Measurements from ENCODE around the gene ARID5B. TPM values are rescaled to one million over a fixed set of nuclear protein-coding genes. Genes with fewer than 3 reads are reported as not detected.
"Not testable (repeated sequence)": the region's sequence is repeated elsewhere in the genome, so short reads cannot be mapped to it uniquely, and the experiment has no call there.

Gene ARID5B
- total RNA-seq, 2 experiments from 2014 or later = 73.8 to 106 TPM

- ChIA-PET CTCF (interaction anchor here (1.9 kb wide), 1 partner anchor 66 kb away, joined by 8 read pairs; the partner anchor contains the start of gene ARID5B), POLR2A (interaction anchor here (0.6 to 1.1 kb wide), 2 partner anchors 19 to 96 kb away, joined by 3 read pairs; no protein-coding TSS in a partner anchor)
- Mint-ChIP-seq H3K27ac (peak overlapping the region; percentile 56), H3K27me3 (no peaks in the 10 kb centered on the region), H3K36me3 (ENCODE audit: low read depth) (peaks cover 69% of the 10 kb centered on the region), H3K4me1 (peaks cover 87% of the 10 kb centered on the region), H3K4me3 (no peak overlapping the region), H3K9me3 (ENCODE audit: low read depth) (peaks cover 3% of the 10 kb centered on the region)
- intact Hi-C loops (cut with DNase I, micrococcal nuclease) = loop anchor here in 1 of 2 experiments (2.0 kb wide), 1 partner anchor 20 kb away; no protein-coding TSS in a partner anchor
- no peak for DNase-seq
- no peak for ATAC-seq
Measured at GRCh38 chr10:61967298-61967697, 65.8 kb downstream of the ARID5B start.

GRCh38 chr10:61970182-61971002 is 68.9 kb downstream of the ARID5B start:
- no peak overlapping the region for H3K4me3 Mint-ChIP-seq
- DNase-seq (no peak), ATAC-seq (no peak)
- intact Hi-C loops (cut with DNase I, micrococcal nuclease) = no loop called here
- peaks cover 3% of the 10 kb centered on the region for H3K9me3 Mint-ChIP-seq (ENCODE audit: low read depth)
- no peaks in the 10 kb centered on the region for H3K27me3 Mint-ChIP-seq
- POLR2A ChIA-PET = no interaction called here
- CTCF ChIA-PET = interaction anchor here (1.2 kb wide), 1 partner anchor 32 kb away, joined by 4 read pairs; no protein-coding TSS in a partner anchor
- peaks cover 76% of the 10 kb centered on the region for H3K36me3 Mint-ChIP-seq (ENCODE audit: low read depth)
- peak overlapping the region; percentile 70 for H3K27ac Mint-ChIP-seq
- peaks cover 85% of the 10 kb centered on the region for H3K4me1 Mint-ChIP-seq

- ChIA-PET POLR2A (no interaction called here), CTCF (interaction anchor here (1.2 kb wide), 1 partner anchor 31 kb away, joined by 4 read pairs; no protein-coding TSS in a partner anchor)
- peak overlapping the region; percentile 70 for H3K27ac Mint-ChIP-seq
- no peak overlapping the region for H3K4me3 Mint-ChIP-seq
- no peaks in the 10 kb centered on the region for H3K27me3 Mint-ChIP-seq
- H3K9me3 Mint-ChIP-seq (ENCODE audit: low read depth) = peaks cover 3% of the 10 kb centered on the region
- ATAC-seq (no peak), DNase-seq (no peak)
- H3K4me1 Mint-ChIP-seq = peaks cover 81% of the 10 kb centered on the region
- intact Hi-C loops (cut with DNase I, micrococcal nuclease) = no loop called here
- peaks cover 77% of the 10 kb centered on the region for H3K36me3 Mint-ChIP-seq (ENCODE audit: low read depth)
Measured at GRCh38 chr10:61971003-61971325, 69.5 kb downstream of the ARID5B start.

GRCh38 chr10:61973169-61973568 is 71.7 kb downstream of the ARID5B start:
- peaks cover 75% of the 10 kb centered on the region for H3K36me3 Mint-ChIP-seq (ENCODE audit: low read depth)
- H3K9me3 Mint-ChIP-seq (ENCODE audit: low read depth) = peaks cover 8% of the 10 kb centered on the region
- H3K27ac Mint-ChIP-seq = peak overlapping the region; percentile 45
- DNase-seq (no peak), ATAC-seq (no peak)
- no peaks in the 10 kb centered on the region for H3K27me3 Mint-ChIP-seq
- peaks cover 73% of the 10 kb centered on the region for H3K4me1 Mint-ChIP-seq
- CTCF ChIA-PET = interaction anchor here (1.0 to 1.2 kb wide), 3 partner anchors 48 to 66 kb away, joined by 3 read pairs; no protein-coding TSS in a partner anchor
- POLR2A ChIA-PET = no interaction called here
- no peak overlapping the region for H3K4me3 Mint-ChIP-seq
- intact Hi-C loops (cut with DNase I, micrococcal nuclease) = no loop called here

- no peak for DNase-seq
- H3K4me1 Mint-ChIP-seq = peaks cover 73% of the 10 kb centered on the region
- CTCF ChIA-PET = interaction anchor here (0.6 to 1.2 kb wide), 2 partner anchors 8 to 65 kb away, joined by 3 read pairs; no protein-coding TSS in a partner anchor
- H3K27ac Mint-ChIP-seq = no peak overlapping the region
- no peaks in the 10 kb centered on the region for H3K27me3 Mint-ChIP-seq
- intact Hi-C loops (cut with DNase I, micrococcal nuclease) = no loop called here
- POLR2A ChIA-PET = no interaction called here
- H3K9me3 Mint-ChIP-seq (ENCODE audit: low read depth) = peaks cover 8% of the 10 kb centered on the region
- peaks cover 75% of the 10 kb centered on the region for H3K36me3 Mint-ChIP-seq (ENCODE audit: low read depth)
- ATAC-seq = no peak
- no peak overlapping the region for H3K4me3 Mint-ChIP-seq
Measured at GRCh38 chr10:61973906-61974305, 72.4 kb downstream of the ARID5B start.

- intact Hi-C loops (cut with DNase I, micrococcal nuclease) = no loop called here
- Mint-ChIP-seq H3K27ac (peak overlapping the region; percentile 47), H3K9me3 (ENCODE audit: low read depth) (peaks cover 8% of the 10 kb centered on the region), H3K27me3 (no peaks in the 10 kb centered on the region), H3K4me3 (no peak overlapping the region), H3K36me3 (ENCODE audit: low read depth) (peaks cover 76% of the 10 kb centered on the region), H3K4me1 (peaks cover 68% of the 10 kb centered on the region)
- ChIA-PET POLR2A (no interaction called here), CTCF (interaction anchor here (0.7 to 1.9 kb wide), 4 partner anchors 9 to 16 kb away, joined by 3 to 10 read pairs (median 5); no protein-coding TSS in a partner anchor)
- ATAC-seq (no peak), DNase-seq (peak; percentile 60)
Measured at GRCh38 chr10:61974601-61975390, 73.3 kb downstream of the ARID5B start.

GRCh38 chr10:61975391-61975932 is 74.0 kb downstream of the ARID5B start:
- CTCF ChIA-PET = interaction anchor here (0.7 to 1.9 kb wide), 4 partner anchors 9 to 17 kb away, joined by 3 to 10 read pairs (median 5); no protein-coding TSS in a partner anchor
- peak overlapping the region; percentile 43 for H3K27ac Mint-ChIP-seq
- ATAC-seq = no peak
- POLR2A ChIA-PET = no interaction called here
- intact Hi-C loops (cut with DNase I, micrococcal nuclease) = no loop called here
- H3K27me3 Mint-ChIP-seq = no peaks in the 10 kb centered on the region
- DNase-seq = no peak
- peaks cover 8% of the 10 kb centered on the region for H3K9me3 Mint-ChIP-seq (ENCODE audit: low read depth)
- no peak overlapping the region for H3K4me3 Mint-ChIP-seq
- peaks cover 62% of the 10 kb centered on the region for H3K4me1 Mint-ChIP-seq
- H3K36me3 Mint-ChIP-seq (ENCODE audit: low read depth) = peaks cover 79% of the 10 kb centered on the region

GRCh38 chr10:61976951-61977721 is 75.6 kb downstream of the ARID5B start:
- H3K9me3 Mint-ChIP-seq (ENCODE audit: low read depth); DNase-seq; POLR2A ChIA-PET; H3K27ac Mint-ChIP-seq; H3K4me3 Mint-ChIP-seq; CTCF ChIA-PET; H3K27me3 Mint-ChIP-seq; ATAC-seq: not testable (repeated sequence)
- Mint-ChIP-seq H3K4me1 (peaks cover 70% of the 10 kb centered on the region), H3K36me3 (ENCODE audit: low read depth) (peaks cover 81% of the 10 kb centered on the region)
- intact Hi-C loops (cut with DNase I, micrococcal nuclease) = loop anchor here in 1 of 2 experiments (1.0 kb wide), 1 partner anchor 10 kb away; no protein-coding TSS in a partner anchor

- intact Hi-C loops (cut with DNase I, micrococcal nuclease) = no loop called here
- Mint-ChIP-seq H3K4me1 (peaks cover 69% of the 10 kb centered on the region), H3K27me3 (no peaks in the 10 kb centered on the region), H3K27ac (no peak overlapping the region), H3K36me3 (ENCODE audit: low read depth) (peaks cover 81% of the 10 kb centered on the region), H3K4me3 (no peak overlapping the region), H3K9me3 (ENCODE audit: low read depth) (peaks cover 8% of the 10 kb centered on the region)
- CTCF ChIA-PET = no interaction called here
- POLR2A ChIA-PET = no interaction called here
- ATAC-seq (no peak), DNase-seq (no peak)
Measured at GRCh38 chr10:61978965-61979364, 77.5 kb downstream of the ARID5B start.

GRCh38 chr10:61981460-61981859 is 80.0 kb downstream of the ARID5B start:
- ChIA-PET CTCF (interaction anchor here (0.6 kb wide), 1 partner anchor 75 kb away, joined by 3 read pairs; no protein-coding TSS in a partner anchor), POLR2A (no interaction called here)
- Mint-ChIP-seq H3K9me3 (ENCODE audit: low read depth) (peaks cover 5% of the 10 kb centered on the region), H3K4me3 (no peak overlapping the region), H3K36me3 (ENCODE audit: low read depth) (peaks cover 80% of the 10 kb centered on the region), H3K27ac (no peak overlapping the region), H3K27me3 (no peaks in the 10 kb centered on the region), H3K4me1 (peaks cover 76% of the 10 kb centered on the region)
- ATAC-seq = no peak
- intact Hi-C loops (cut with DNase I, micrococcal nuclease) = no loop called here
- no peak for DNase-seq

Measured in activated CD4-positive, alpha-beta T cell treated with anti-CD3 and anti-CD28 coated beads for 36 hours (primary cell).